GM19372 (cell line): ENCODE measurements around the gene TBC1D2B.
"Not testable (repeated sequence)": the region's sequence is repeated elsewhere in the genome, so short reads cannot be mapped to it uniquely, and the experiment has no call there.

Source experiments
- ATAC-seq: cut with Tn5 transposase; IDR thresholded peaks from one replicate; pipeline ENCODE4 v1.9.1; 2021; ENCODE audit warnings: mild to moderate bottlenecking, low read depth, moderate library complexity; ENCODE audit not compliant: unreplicated experiment

Gene TBC1D2B

GRCh38 chr15:77980098-77980497, 97.4 kb downstream of the TBC1D2B start:
- no peak for ATAC-seq

GRCh38 chr15:77979157-77979556, 98.4 kb downstream of the TBC1D2B start:
- ATAC-seq, result not testable (repeated sequence)

- not testable (repeated sequence) for ATAC-seq
Measured at GRCh38 chr15:77978759-77979145, 98.8 kb downstream of the TBC1D2B start.

GRCh38 chr15:77977903-77978758, 99.4 kb downstream of the TBC1D2B start:
- not testable (repeated sequence) for ATAC-seq

GRCh38 chr15:77976760-77977525, 100.6 kb downstream of the TBC1D2B start:
- ATAC-seq, result not testable (repeated sequence)

GRCh38 chr15:77976095-77976450, 101.4 kb downstream of the TBC1D2B start:
- ATAC-seq, result not testable (repeated sequence)

- no peak for ATAC-seq
Measured at GRCh38 chr15:77975332-77976094, 102.0 kb downstream of the TBC1D2B start.

GRCh38 chr15:77974416-77975331, 102.8 kb downstream of the TBC1D2B start:
- no peak for ATAC-seq

GRCh38 chr15:77974098-77974414, 103.5 kb downstream of the TBC1D2B start:
- no peak for ATAC-seq

GRCh38 chr15:77973273-77974097, 104.0 kb downstream of the TBC1D2B start:
- ATAC-seq, result not testable (repeated sequence)

- ATAC-seq, result not testable (repeated sequence)
Measured at GRCh38 chr15:77972706-77973105, 104.8 kb downstream of the TBC1D2B start.

GRCh38 chr15:77971875-77972274, 105.6 kb downstream of the TBC1D2B start:
- ATAC-seq, result not testable (repeated sequence)

- not testable (repeated sequence) for ATAC-seq
Measured at GRCh38 chr15:77970813-77971360, 106.6 kb downstream of the TBC1D2B start.

- no peak for ATAC-seq
Measured at GRCh38 chr15:77969055-77969454, 108.5 kb downstream of the TBC1D2B start.

GRCh38 chr15:77967798-77968197, 109.7 kb downstream of the TBC1D2B start:
- no peak for ATAC-seq

GRCh38 chr15:77967235-77967615, 110.3 kb downstream of the TBC1D2B start:
- not testable (repeated sequence) for ATAC-seq

- no peak for ATAC-seq
Measured at GRCh38 chr15:77966540-77967234, 110.8 kb downstream of the TBC1D2B start.

GRCh38 chr15:77964193-77964592, 113.3 kb downstream of the TBC1D2B start:
- no peak for ATAC-seq
